ENCODE data around the gene OSBPL10. TPM values are rescaled to one million over a fixed set of nuclear protein-coding genes. Genes with fewer than 3 reads are reported as not detected.

The OSBPL10 gene
- polyA plus RNA-seq, 1 experiment = 11.2 TPM

DNA sequence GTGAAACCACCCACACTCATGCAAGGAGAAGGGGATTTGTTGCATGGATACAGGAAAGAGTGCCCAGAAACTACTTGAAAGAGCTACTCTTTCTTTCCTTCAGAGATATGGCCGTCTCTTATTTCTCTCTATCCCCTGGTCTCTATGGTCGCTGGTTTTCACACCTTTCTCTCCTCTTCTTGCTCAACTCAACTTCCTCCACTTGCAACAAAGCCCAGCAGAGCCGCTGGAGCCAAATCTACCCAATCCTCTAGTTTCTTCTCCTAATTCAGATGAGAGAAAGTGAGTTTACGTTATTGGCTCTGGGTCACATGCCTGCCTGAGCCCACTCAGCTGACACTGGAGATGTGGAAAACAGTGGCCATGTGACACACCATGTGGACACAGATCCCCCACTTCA is 215.2 kb downstream of the OSBPL10 start:
- H3K36me3 ChIP-seq (ENCODE audit: control insufficient read depth, insufficient read depth, low read length) = no peaks in the 10 kb centered on the region
- no peak for DNase-seq (ENCODE audit: low read depth)
- TF ChIP-seq, protein P1, sequence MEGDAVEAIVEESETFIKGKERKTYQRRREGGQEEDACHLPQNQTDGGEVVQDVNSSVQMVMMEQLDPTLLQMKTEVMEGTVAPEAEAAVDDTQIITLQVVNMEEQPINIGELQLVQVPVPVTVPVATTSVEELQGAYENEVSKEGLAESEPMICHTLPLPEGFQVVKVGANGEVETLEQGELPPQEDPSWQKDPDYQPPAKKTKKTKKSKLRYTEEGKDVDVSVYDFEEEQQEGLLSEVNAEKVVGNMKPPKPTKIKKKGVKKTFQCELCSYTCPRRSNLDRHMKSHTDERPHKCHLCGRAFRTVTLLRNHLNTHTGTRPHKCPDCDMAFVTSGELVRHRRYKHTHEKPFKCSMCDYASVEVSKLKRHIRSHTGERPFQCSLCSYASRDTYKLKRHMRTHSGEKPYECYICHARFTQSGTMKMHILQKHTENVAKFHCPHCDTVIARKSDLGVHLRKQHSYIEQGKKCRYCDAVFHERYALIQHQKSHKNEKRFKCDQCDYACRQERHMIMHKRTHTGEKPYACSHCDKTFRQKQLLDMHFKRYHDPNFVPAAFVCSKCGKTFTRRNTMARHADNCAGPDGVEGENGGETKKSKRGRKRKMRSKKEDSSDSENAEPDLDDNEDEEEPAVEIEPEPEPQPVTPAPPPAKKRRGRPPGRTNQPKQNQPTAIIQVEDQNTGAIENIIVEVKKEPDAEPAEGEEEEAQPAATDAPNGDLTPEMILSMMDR (IDR thresholded peaks at IDR 0.05; ENCODE audit: insufficient read depth, low read depth, low read length) = no peak
- no peaks in the 10 kb centered on the region for H3K27me3 ChIP-seq (ENCODE audit: control insufficient read depth, insufficient read depth, low read length)
- POLR2A ChIA-PET = no interaction called here
- CTCF ChIA-PET = no interaction called here
- H3K4me3 ChIP-seq (ENCODE audit: low read depth, low read length) = no peak overlapping the region

DNA sequence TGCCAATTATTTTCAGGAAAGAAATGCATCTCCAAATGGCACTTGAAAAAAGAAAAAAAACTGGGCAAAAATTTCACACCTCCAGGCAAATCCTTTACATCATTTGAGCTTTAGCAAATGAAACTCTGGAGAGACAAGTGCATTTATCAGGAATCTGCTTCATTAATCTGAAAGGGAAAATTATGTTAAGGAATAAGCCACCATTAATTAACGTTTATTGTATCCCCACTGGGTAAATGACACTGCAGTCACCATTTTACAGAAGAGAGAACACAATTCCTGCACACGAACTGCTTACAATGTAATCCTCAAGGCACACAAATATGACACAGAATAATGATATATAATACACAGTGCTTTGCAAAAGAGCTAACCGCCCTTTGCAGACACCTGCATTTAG is 217.3 kb downstream of the OSBPL10 start:
- H3K36me3 ChIP-seq (ENCODE audit: control insufficient read depth, insufficient read depth, low read length) = no peaks in the 10 kb centered on the region
- CTCF ChIA-PET = interaction anchor here (1.1 kb wide), 1 partner anchor 15 kb away, joined by 3 read pairs; no protein-coding TSS in a partner anchor
- TF ChIP-seq, protein P1 (IDR thresholded peaks at IDR 0.05; ENCODE audit: insufficient read depth, low read depth, low read length) = no peak
- POLR2A ChIA-PET = no interaction called here
- no peaks in the 10 kb centered on the region for H3K27me3 ChIP-seq (ENCODE audit: control insufficient read depth, insufficient read depth, low read length)
- DNase-seq (ENCODE audit: low read depth) = no peak
- H3K4me3 ChIP-seq (ENCODE audit: low read depth, low read length) = no peak overlapping the region

- no peaks in the 10 kb centered on the region for H3K36me3 ChIP-seq (ENCODE audit: control insufficient read depth, insufficient read depth, low read length)
- no peak for DNase-seq (ENCODE audit: low read depth)
- ChIA-PET CTCF (interaction anchor here (1.1 kb wide), 1 partner anchor 14 kb away, joined by 3 read pairs; no protein-coding TSS in a partner anchor), POLR2A (no interaction called here)
- TF ChIP-seq, protein P1 (IDR thresholded peaks at IDR 0.05; ENCODE audit: insufficient read depth, low read depth, low read length) = no peak
- no peaks in the 10 kb centered on the region for H3K27me3 ChIP-seq (ENCODE audit: control insufficient read depth, insufficient read depth, low read length)
- no peak overlapping the region for H3K4me3 ChIP-seq (ENCODE audit: low read depth, low read length)
Observed at GRCh38 chr3:31762888-31763351, 218.1 kb downstream of the OSBPL10 start.

GRCh38 chr3:31762097-31762764 is 218.8 kb downstream of the OSBPL10 start:
- no peak for DNase-seq (ENCODE audit: low read depth)
- CTCF ChIA-PET = no interaction called here
- POLR2A ChIA-PET = no interaction called here
- TF ChIP-seq, protein P1 (IDR thresholded peaks at IDR 0.05; ENCODE audit: insufficient read depth, low read depth, low read length) = no peak
- Histone ChIP-seq H3K27me3 (ENCODE audit: control insufficient read depth, insufficient read depth, low read length) (no peaks in the 10 kb centered on the region), H3K36me3 (ENCODE audit: control insufficient read depth, insufficient read depth, low read length) (no peaks in the 10 kb centered on the region), H3K4me3 (ENCODE audit: low read depth, low read length) (no peak overlapping the region)

DNA sequence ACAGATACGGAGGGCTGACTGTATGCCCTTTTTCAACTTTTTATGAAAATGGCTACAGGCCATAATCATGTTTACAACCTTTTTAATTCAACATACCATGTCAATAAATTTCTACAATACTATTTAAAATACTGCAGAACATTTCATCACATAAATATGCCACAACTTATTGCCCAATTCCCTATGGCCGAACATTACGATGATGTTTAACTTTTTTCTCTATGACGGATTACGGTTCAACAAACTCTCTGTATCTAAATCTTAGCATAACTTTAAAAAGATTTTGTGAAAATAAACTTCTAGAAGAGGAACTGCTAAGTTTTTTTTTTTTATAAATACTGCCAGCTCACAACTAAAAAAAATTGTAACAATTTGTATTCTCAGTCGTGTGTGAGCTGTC is 220.4 kb downstream of the OSBPL10 start:
- ChIA-PET POLR2A (no interaction called here), CTCF (no interaction called here)
- Histone ChIP-seq H3K36me3 (ENCODE audit: control insufficient read depth, insufficient read depth, low read length) (no peaks in the 10 kb centered on the region), H3K4me3 (ENCODE audit: low read depth, low read length) (no peak overlapping the region), H3K27me3 (ENCODE audit: control insufficient read depth, insufficient read depth, low read length) (no peaks in the 10 kb centered on the region)
- no peak for DNase-seq (ENCODE audit: low read depth)
- TF ChIP-seq, protein P1 (IDR thresholded peaks at IDR 0.05; ENCODE audit: insufficient read depth, low read depth, low read length) = no peak
